ENCODE data around the gene RADIL. TPM values are rescaled to one million over a fixed set of nuclear protein-coding genes. Genes with fewer than 3 reads are reported as not detected.
A peak's percentile ranks its signal among the peaks of the same experiment; 100 is the strongest.

Gene RADIL
- total and polyA plus RNA-seq, 11 donors: 1.1 to 9.0 (median 3.4) TPM

GRCh38 chr7:4749798-4750197 is 133.7 kb downstream of the RADIL start:
- TF ChIP-seq POLR2A (IDR thresholded peaks at IDR 0.05) (no peak), CTCF (IDR thresholded peaks at IDR 0.05) (no peak)
- Histone ChIP-seq H3K36me3 (peaks cover 0 to 45% (median 8%) of the 10 kb centered on the region in 9 donors), H3K27ac (peak overlapping the region in 11 of 12 donors; percentile 12 to 95 (median 91)), H3K27me3 (no peaks in the 10 kb centered on the region), H3K4me3 (no peak overlapping the region), H3K4me1 (peaks cover 8 to 63% (median 41%) of the 10 kb centered on the region in 12 donors), H3K9me3 (no peaks in the 10 kb centered on the region)
- DNase-seq (no peak), ATAC-seq (no peak)
- WGBS, 4 donors: 75 to 82% (median 77%) methylated on average over 11 to 15 of the region's 15 CpGs
- intact Hi-C loops (cut with DNase I): loop anchor here in 9 of 10 donors (2.0 to 10.0 kb wide), 7 partner anchors 42 to 135 kb away; partner anchors contain the start of gene FOXK1 (in 7 of the 9)

- H3K4me3 ChIP-seq: no peak overlapping the region
- TF ChIP-seq CTCF (IDR thresholded peaks at IDR 0.05) (no peak), POLR2A (IDR thresholded peaks at IDR 0.05) (no peak)
- ATAC-seq (no peak), DNase-seq (no peak)
- H3K36me3 ChIP-seq: peaks cover 0 to 41% (median 4%) of the 10 kb centered on the region in 9 donors
- H3K27ac ChIP-seq: peak overlapping the region in 11 of 12 donors; percentile 12 to 95 (median 91)
- H3K4me1 ChIP-seq: peaks cover 11 to 67% (median 45%) of the 10 kb centered on the region in 12 donors
- no peaks in the 10 kb centered on the region for H3K9me3 ChIP-seq
- intact Hi-C loops (cut with DNase I): loop anchor here in 4 of 10 donors (2.0 to 5.0 kb wide), 5 partner anchors 42 to 122 kb away; partner anchors contain the start of gene FOXK1 (in 2 of the 4)
- WGBS, 4 donors: 84 to 87% (median 86%) methylated on average over 8 to 14 of the region's 14 CpGs
- no peaks in the 10 kb centered on the region for H3K27me3 ChIP-seq
Measured at GRCh38 chr7:4749363-4749762, 134.2 kb downstream of the RADIL start.

Small RNA genes within 50 kb of the gene (microRNA-seq; reads per million reads assigned to microRNA genes)
- 0 reads per million in 4 donors for gene MIR4656

Other genes starting within 250 kb of the RADIL start
- gene FOXK1, start 201.4 kb downstream of the RADIL start, total RNA-seq: 10 to 100 TPM; 12.4 to 43.7 (median 22.5) TPM
- gene FOXK1, start 201.4 kb downstream of the RADIL start, polyA plus RNA-seq: 1 to 10 TPM; 9.3 to 9.4 TPM
- gene AP5Z1, start 108.1 kb downstream of the RADIL start, total RNA-seq: 10 to 100 TPM in 7 of 9 donors, 1 to 10 TPM in 2; 8.4 to 31.9 (median 12.0) TPM
- gene AP5Z1, start 108.1 kb downstream of the RADIL start, polyA plus RNA-seq: 10 to 100 TPM; 14.9 to 17.3 TPM
- under 1 TPM in 4 of 9 donors, not detected in 5; 0.05 to 0.38 (median 0.09) TPM for gene PAPOLB, start 21.7 kb downstream of the RADIL start, total RNA-seq
- under 1 TPM; 0.03 to 0.11 TPM for gene PAPOLB, start 21.7 kb downstream of the RADIL start, polyA plus RNA-seq
- not detected for gene MMD2, start 75.5 kb upstream of the RADIL start, total RNA-seq
- not detected for gene MMD2, start 75.5 kb upstream of the RADIL start, polyA plus RNA-seq
- gene RBAK, start 162.1 kb upstream of the RADIL start, total RNA-seq: 10 to 100 TPM in 2 of 9 donors, 1 to 10 TPM in 7; 4.6 to 10.6 (median 8.4) TPM
- gene RBAK, start 162.1 kb upstream of the RADIL start, polyA plus RNA-seq: 1 to 10 TPM; 4.2 to 5.3 TPM

All from heart left ventricle (tissue), 16 donors.